GM18909 (cell line): ENCODE measurements around the gene CBX1.
"Not testable (repeated sequence)": the region's sequence is repeated elsewhere in the genome, so short reads cannot be mapped to it uniquely, and the experiment has no call there.

Experiments
- ATAC-seq: cut with Tn5 transposase; IDR thresholded peaks from one replicate; pipeline ENCODE4 v1.9.1; 2021; ENCODE audit warnings: mild to moderate bottlenecking; ENCODE audit not compliant: unreplicated experiment, poor library complexity

Gene CBX1

GRCh38 chr17:48123776-48124388, 22.6 kb upstream of the CBX1 start:
- no peak for ATAC-seq

- ATAC-seq: no peak
These were observed 21.8 kb upstream of the CBX1 start for GRCh38 chr17:48123111-48123510.

GRCh38 chr17:48122665-48123045, 21.4 kb upstream of the CBX1 start:
- ATAC-seq: no peak

DNA sequence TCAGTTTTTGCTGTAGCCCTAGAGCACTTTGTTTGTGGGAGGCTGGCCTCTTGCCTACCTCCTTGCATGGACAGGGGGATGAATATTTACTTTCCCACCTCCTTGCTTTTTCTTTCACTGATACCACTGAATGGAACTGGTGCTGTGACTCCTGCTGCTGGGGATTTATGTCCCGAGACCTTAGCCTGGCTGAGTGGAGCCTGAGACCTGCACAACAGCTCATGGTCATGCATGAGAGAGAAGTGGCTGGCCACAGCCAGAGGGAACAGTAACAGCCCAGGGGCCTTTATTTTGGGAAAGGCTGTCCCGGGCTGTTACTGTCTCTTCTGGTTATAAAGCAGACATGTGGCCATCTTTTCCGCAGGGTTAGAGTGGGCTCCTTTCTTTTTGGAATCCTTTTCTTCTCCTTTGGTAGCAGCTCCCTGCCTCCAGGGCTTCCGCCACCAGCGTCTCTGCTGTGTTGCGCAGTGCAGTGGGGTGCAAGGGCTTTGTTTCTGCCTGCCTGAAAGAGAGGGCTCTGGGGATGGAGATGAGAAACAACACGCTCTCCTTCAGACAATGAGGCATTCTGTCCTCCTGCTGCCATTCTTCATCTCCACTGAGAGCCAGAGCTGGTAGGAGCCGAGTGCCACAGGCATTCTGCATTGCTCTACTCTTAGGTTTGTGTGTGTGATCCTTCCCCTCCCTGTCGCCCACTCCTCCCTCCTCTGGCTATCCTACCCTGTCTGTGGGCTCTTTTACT, 20.8 kb upstream of the CBX1 start:
- ATAC-seq: no peak

DNA sequence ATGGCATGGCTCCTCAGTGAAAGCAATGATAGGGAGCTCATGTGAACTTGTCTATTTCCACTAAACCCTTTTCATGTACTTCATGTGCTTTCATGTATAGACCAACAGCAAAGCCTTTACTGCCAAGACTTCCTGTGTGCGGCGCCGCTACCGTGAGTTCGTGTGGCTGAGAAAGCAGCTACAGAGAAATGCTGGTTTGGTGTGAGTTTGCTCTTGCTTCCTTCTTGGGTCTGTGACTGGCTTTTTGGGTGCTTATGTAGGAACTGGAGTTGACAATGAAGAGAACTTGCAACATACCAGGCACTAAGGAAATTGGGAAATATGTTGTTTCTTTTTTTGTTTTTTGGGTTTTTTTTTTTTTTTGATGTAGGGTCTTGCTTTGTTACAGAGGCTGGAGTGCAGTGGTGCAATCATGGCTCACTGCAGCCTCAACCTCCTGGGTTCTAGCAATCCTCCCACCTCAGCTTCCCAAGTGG, 12.0 kb upstream of the CBX1 start:
- peak; percentile 45 for ATAC-seq

DNA sequence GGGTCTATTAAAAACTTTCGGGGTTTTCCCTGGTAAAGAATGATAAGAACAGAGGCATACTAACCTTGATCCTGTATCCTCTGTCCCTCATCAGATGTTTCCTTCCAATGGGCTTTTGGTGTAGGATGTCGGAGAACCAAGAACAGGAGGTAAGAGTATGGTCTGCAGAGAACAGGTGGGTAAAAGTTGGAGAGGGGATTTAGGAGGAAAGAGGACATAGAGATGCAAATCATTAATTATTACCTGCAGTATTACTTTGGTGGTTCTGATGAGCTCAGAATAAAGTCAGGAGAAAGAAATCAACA, 10.6 kb upstream of the CBX1 start:
- ATAC-seq: no peak

DNA sequence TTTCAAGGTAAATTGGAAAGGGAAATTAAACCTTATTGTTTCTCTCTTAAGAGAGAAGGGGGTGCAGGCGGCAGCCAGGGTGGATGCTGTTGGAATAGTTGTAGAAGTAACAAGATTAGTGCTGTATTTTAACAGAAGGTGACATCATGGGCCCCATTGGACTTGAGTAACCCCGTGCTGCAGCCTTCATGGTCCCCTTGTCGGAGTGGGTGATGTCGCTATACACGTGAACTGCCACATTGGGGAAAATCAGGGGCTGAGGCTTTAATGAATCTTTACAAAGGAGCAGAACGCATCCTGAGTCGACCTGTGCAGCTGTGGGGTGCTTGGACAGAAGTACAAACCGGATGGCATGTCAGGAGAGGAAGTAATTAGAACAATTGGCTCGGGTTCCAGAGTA, 9.5 kb upstream of the CBX1 start:
- ATAC-seq: no peak

DNA sequence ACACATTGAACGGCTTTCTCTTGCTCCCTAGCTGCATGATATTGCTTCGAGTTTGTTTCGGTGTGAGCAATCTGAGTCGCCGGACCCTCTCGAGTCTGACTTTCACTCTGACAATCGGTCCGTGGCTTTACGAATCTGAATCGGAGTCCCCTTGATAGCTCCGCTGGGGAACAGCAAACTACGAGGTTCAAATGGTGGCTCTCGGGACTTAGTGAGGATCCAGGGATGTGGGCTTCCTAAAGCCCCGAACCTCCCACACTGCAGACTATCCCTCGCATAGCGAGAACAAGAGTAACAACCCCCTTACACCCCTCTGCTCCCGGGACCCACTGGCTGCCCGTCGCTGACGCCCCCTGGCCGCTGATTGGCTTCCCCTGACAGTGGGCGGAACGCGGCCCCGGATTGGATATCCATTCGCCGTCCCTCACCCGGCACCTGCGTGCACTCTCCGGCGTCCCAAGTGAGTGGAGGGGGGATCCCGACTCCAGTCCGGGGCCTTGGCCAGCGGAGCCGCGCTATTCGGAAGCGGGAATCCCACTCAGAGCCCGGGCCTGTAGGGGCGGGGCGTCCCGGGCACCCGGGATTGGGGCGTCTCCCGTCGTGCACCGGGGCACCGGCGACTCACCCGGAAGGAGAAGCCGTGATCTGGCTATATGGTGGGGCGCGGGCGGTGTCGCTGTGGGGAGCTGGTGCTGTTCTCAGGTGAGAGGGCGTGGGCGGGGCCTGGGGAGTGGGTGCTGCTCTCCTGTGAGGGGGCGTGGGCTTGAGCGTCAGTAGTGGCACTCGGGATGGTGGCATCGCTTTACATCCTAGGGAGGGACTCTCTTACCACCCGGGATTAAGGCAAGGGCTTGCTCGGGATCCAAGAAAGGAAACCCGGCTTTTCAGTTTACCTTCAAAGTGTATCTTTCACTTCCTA, 6.1 kb upstream of the CBX1 start, which contains the start of gene SNX11:
Gene SNX11, plus strand, starts transcription at position 630 of the 919 bp plus-strand sequence. CDS start 4,278 bp downstream, outside the sequence.
- peak; percentile 84 for ATAC-seq

DNA sequence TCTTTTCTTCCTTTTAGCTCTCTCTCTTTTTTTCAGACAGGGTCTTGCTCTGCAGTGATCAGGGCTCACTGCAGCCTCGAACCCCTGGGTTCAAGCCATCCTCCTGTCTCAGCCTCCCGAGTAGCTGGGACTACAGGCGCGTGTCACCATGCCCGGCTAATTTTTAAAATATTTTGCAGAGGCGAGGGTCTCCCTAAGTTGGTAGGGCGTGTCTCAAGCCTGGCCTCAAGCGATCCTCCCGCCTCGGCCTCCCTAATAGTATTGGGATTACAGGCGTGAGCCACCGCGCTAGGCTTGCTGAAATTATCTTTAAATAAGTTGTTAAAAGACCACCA, 5.5 kb upstream of the CBX1 start:
- ATAC-seq: no peak

GRCh38 chr17:48104440-48104839, 3.2 kb upstream of the CBX1 start:
- no peak for ATAC-seq

DNA sequence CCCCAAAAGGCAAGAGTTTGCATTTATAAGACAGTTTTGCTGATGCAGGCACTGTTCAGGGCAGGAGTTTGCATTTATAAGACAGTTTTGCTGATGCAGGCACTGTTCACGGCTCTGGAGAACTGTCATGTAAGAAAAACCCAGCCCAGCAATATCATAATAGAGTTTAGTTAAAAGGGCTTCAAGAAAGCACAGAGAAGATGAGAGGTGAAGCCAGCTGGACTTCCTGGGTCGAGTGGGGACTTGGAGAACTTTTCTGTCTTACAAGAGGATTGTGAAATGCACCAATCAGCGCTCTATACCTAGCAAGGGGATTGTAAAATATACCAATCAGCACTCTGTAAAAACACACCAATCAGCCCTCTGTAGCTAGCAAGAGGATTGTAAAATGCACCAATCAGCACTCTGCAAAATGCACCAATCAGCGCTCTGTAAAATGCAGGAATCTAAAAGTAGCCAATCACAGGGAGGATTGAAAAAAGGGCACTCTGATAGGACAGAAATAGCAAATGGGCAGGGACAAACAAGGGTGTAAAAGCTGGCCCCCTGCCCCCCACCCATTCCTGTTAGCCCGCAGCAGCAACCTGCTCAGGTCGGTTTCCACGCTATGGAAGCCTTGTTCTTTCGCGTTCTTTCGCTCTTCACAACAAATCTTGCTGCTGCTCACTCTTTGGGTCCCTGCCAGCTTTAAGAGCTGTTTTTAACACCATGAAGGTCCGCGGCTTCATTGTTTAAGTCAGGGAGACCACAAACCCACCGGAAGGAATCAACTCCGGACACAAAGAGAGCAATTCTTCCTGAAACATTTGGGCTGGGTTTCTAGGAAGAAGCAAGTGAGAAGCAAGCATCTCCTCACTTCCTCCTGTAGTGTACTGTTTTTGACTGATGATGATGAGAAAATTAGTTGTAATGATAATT, 1.8 kb upstream of the CBX1 start:
- ATAC-seq: no peak

DNA sequence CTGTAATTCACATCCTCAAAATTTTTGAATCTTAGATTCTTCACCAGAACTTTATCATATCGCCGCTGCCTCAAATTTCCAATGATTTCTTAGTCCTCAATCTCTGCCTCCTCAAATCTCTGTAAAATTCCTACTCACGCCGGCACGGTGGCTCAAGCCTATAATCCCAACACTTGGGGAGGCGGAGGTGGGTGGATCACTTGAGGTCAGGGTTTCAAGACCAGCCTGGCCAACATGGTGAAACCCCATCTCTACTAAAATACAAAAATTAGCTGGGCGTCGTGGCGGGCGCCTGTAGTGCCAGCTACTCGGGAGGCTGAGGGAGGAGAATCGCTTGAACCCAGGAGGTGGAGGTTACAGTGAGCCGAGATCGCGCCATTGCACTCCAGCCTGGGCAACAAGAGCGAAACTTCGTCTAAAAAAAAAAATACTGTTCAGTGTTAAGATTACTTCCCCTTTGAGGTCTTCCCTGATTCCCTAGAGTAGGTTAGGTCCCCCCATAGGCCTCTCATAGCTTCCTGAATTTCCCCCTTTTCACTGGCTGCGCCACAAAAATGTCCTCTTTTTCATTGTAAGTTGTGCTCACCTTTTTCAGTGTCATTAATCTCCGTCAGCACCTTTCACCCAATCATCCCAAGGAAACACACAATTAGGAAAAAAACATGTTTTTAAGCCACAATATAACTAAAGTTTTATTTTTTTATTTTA, 919 bp upstream of the CBX1 start:
- ATAC-seq: no peak

- ATAC-seq: no peak
These were observed 677 bp downstream of the CBX1 start for GRCh38 chr17:48100591-48101011.

DNA sequence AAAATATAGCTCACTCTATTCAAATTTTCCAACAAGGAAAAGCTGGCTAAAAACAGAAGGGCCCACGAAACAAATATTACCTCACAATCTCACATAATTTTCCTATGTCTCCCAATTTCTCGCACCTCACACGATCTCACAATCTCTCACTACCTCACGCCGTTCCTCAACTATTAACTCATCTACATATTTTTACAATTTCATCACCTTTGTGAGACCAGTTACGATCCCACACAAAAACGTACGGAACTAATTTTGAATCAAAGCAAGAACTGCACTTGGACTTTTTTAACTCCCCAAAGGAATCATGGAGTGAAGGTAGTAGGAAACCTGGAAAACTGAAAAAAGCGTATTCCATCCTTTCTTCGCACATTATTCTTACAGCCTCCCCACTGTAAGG, 1.1 kb downstream of the CBX1 start:
- no peak for ATAC-seq

GRCh38 chr17:48095611-48096010, 5.7 kb downstream of the CBX1 start:
- no peak for ATAC-seq

DNA sequence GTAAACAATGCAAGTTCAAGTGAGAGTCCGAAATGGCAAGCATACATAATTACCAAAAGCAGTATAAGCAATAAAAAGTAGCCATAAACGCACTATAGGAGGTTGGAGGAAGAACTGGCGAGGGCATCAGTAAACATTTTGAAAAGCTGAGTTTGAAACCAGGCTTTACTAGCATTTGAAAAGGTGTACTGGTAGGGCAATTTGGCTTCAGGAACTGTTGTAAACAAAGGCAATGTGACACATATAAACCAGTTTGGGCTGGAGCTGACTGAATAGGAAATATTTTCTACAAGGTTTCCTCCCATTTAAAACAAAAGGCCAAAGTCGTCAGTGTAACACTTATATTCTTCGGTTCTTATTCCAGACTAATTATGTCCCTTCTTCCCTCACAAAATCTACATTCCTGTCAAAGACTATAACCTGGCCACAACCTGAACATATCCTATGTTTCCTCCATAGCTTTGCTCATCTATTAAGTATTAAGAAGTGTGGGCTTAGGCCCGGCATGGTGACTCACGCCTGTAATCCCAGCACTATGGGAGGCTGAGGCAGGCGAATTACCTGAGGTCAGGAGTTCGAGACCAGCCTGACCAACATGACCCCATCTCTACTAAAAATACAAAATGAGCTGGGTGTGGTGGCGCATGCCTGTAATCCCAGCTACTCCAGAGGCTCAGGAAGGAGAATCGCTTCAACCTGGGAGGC, 7.8 kb downstream of the CBX1 start:
- no peak for ATAC-seq

DNA sequence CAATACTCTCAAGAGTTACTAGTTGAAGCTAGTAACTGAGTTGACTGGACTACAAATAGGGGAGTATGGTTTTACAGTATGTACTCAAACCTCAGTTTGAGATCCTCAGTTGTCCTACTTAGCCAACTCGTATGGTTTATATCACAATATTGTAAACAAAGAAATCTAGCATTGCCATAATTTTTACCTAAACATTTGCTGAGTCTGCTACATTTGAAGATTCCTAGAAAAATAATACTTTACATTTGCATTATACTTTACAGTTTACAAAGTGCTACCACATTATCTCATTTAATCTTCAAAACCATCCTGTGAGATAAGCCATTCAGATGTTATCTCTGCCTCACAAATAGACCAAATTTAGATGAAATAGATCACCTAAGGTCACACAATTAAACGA, 16.3 kb downstream of the CBX1 start:
- ATAC-seq: no peak

DNA sequence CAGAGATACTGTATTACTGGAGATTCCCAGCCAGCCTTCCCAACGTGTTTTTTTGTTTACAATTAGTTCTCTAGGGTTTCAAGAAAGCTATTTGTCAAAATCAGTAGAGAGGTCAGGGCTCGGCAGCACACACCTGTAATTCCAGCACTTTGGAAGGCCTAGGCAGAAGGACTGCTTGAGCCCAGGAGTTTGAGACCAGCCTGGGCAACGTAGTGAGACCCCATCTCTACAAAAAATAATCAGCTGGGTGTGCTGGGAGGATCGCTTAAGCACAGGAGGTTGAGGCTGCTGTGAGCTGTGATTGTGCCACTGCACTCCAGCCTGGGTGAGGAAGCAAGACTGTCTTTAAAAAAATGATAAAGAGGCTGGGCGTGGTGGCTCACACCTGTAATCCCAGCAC, 19.4 kb downstream of the CBX1 start:
- no peak for ATAC-seq

DNA sequence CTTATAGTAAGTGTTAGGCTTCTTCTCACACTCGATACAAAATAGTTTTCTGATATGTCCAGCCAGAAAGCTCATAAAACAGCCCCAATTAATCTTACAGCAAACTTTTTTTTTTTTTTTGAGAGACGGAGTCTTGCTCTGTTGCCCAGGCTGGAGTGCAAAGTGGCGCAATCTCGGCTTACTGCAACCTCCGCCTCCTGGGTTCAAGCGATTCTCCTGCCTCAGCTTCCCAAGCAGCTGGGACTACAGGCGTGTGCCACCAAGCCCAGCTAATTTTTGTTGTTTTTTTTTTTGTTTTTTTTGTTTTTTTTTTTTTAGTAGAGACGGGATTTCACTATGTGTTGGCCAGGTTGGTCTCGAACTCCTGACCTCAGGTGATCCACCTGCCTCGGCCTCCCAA, 24.1 kb downstream of the CBX1 start:
- ATAC-seq: not testable (repeated sequence)
